ENCODE measurements around the gene MXRA7.
"Not testable (repeated sequence)": the region's sequence is repeated elsewhere in the genome, so short reads cannot be mapped to it uniquely, and the experiment has no call there.

The MXRA7 gene

GRCh38 chr17:76641501-76641900 lies 69.3 kb downstream of the MXRA7 start:
- peak; percentile 85 for DNase-seq

GRCh38 chr17:76640550-76641380 lies 70.0 kb downstream of the MXRA7 start:
- peak; percentile 45 for DNase-seq

DNA sequence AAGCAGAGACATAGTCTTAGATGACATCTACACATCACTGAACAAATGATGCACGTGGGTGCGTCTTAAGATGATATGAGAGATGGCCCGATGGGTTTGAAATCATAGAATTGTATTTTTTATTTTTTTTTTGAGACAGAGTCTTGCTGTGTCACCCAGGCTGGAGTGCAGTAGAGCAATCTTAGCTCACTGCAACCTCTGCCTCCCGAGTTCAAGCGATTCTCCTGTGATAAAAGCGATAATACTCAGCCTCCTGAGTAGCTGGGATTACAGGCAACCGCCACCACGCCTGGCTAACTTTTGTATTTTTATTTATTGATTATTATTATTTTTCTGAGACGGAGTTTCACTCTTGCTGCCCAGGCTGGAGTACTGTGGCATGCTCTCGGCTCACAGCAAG lies 72.5 kb downstream of the MXRA7 start:
- no peak for DNase-seq

GRCh38 chr17:76636486-76637206 lies 74.1 kb downstream of the MXRA7 start:
- DNase-seq = not testable (repeated sequence)

GRCh38 chr17:76635659-76636360 lies 75.0 kb downstream of the MXRA7 start:
- DNase-seq = no peak

DNA sequence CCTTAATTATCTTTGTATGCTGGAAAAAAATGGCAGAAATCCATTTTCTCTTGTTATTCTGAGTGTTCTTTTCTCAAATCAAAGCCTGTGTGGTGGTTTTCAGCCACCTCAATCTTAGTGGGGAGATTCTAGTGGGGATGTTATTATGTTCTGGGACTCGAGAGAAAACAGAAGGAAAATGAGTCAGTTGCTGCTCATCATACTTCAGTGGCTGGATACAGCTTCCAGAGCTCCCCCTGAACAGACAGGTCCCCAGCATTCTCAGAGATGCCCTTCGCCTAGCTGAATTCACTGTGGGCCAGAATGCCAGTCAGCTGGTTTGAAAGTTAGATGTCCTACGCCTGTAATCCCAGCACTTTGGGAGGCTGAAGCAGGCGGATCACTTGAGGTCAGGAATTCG lies 75.7 kb downstream of the MXRA7 start:
- no peak for DNase-seq

GRCh38 chr17:76633628-76634328 lies 77.0 kb downstream of the MXRA7 start:
- DNase-seq = no peak

DNA sequence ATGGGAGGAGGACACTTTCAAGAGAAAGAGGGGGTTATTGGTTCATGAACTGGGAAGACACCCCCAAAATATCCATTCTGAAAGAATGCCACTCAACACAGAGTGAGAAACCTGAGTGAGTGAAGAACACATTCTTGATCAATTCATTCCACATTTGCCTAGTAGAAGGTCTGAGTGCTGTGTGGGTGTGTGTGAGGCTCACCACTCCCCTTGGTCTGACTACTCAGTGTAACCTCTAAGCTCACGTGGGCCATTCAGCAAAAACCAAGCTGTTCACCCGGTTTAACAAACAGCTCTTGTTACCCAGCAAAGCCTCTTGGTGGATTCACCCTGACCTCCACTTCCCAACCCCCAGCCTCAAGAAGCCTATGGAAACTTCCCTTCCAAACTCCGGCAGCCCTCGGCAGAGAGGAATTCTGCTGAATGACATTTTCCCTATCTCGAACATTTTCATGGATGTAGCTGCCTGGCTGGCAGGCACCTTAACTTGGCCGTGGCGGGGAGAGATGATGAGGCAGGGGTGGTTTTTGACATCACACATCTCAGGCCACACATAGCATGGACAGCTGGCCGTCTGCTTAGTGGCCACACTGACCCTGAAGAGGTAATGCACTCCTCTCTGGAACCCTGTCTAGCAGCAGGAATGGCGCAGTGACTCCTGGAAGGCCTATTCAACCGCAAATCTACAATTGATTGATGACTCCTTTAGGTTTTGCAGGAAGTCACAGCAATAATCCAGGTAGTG lies 78.8 kb downstream of the MXRA7 start:
- no peak for DNase-seq

- DNase-seq = no peak
Measured at GRCh38 chr17:76630151-76630550, 80.6 kb downstream of the MXRA7 start.

Measured in NCI-H226 (cell line).